ENCODE measurements around the gene CTSV. TPM values are rescaled to one million over a fixed set of nuclear protein-coding genes. Genes with fewer than 3 reads are reported as not detected.
A peak's percentile ranks its signal among the peaks of the same experiment; 100 is the strongest.
"Not testable (repeated sequence)": the region's sequence is repeated elsewhere in the genome, so short reads cannot be mapped to it uniquely, and the experiment has no call there.

Gene CTSV
- total RNA-seq (not detected in 2 replicates), polyA plus RNA-seq (not detected in 2 replicates), polyA minus RNA-seq (0.09 TPM in 1 of 2 replicates, not detected in the other)
- 0.05 TPM for total RNA-seq (2013)

GRCh38 chr9:97038611-97039513 lies at the start of gene CTSV:
Gene CTSV, minus strand, starts transcription at chr9:97039142. Its CDS starts 1,099 bp downstream, at chr9:97038043.
- Mint-ChIP-seq H3K9me3 (ENCODE audit: insufficient read depth) (no peaks in the 10 kb centered on the region), H3K27ac (no peak within 1 kb of the TSS), H3K27me3 (peaks cover 62% of the 10 kb centered on the region), H3K4me1 (peaks cover 8% of the 10 kb centered on the region), H3K4me3 (peak within 1 kb of the TSS; percentile 85)
- Histone ChIP-seq H2AFZ (ENCODE audit: insufficient read depth, low read depth, low read length, poor library complexity, severe bottlenecking) (peak within 1 kb of the TSS; percentile 85), H4K20me1 (ENCODE audit: control insufficient read depth, insufficient read depth, low read length, poor library complexity, severe bottlenecking) (no peaks in the 10 kb centered on the region), H3K79me2 (ENCODE audit: control insufficient read depth, insufficient read depth, low read length) (no peaks in the 10 kb centered on the region), H3K4me3 (ENCODE audit: control extremely low read depth in 1 of 5, extremely low read depth in 1 of 5, insufficient read depth in 1 of 5, low read depth in 2 of 5, low read length in 4 of 5) (peak within 1 kb of the TSS; percentile 14 to 74 (median 52)), H3K27ac (ENCODE audit: low read length in 2 of 2) (no peak within 1 kb of the TSS), H3K9me3 (ENCODE audit: control extremely low read depth in 1 of 3, control insufficient read depth in 2 of 3, insufficient read depth in 1 of 3, low read length in 2 of 3) (peaks cover 0 to 1% (median 0%) of the 10 kb centered on the region in 3 donors), H3K4me1 (ENCODE audit: control insufficient read depth in 2 of 2, insufficient read depth in 2 of 2, low read length in 2 of 2) (peaks cover 8 to 13% of the 10 kb centered on the region in 2 donors), H3K4me2 (replicated peaks; ENCODE audit: low read depth, low read length, poor library complexity, severe bottlenecking) (peak within 1 kb of the TSS; percentile 94), H3K9ac (ENCODE audit: low read length) (peak within 1 kb of the TSS; percentile 74), H3K36me3 (replicated peaks in 1 of 2; ENCODE audit: control extremely low read depth in 1 of 2, control insufficient read depth in 1 of 2, extremely low read depth in 1 of 2, insufficient read depth in 2 of 2, low read length in 1 of 2) (no peaks in the 10 kb centered on the region), H3K27me3 (replicated peaks in 1 of 4; ENCODE audit: control extremely low read depth in 1 of 4, control insufficient read depth in 3 of 4, insufficient read depth in 4 of 4, low read length in 3 of 4) (peaks cover 0 to 38% (median 22%) of the 10 kb centered on the region in 4 experiments)
- ATAC-seq (ENCODE audit: low read depth) (peak; percentile 95), DNase-seq (peak; percentile 75)
- intact Hi-C loops (cut with micrococcal nuclease): no loop called here
- WGBS (ENCODE audit: insufficient coverage): 4% methylated on average over 78 of the region's 80 CpGs
- no peak for TF ChIP-seq CTCF (IDR thresholded peaks at IDR 0.05)
- no peak for TF ChIP-seq EZH2 (IDR thresholded peaks at IDR 0.05; ENCODE audit: borderline replicate concordance, insufficient read depth, low read depth, low read length, poor library complexity, severe bottlenecking)
- POLR2A ChIA-PET: no interaction called here
- CTCF ChIA-PET: no interaction called here

GRCh38 chr9:97087668-97088215 lies 48.8 kb upstream of the CTSV start:
- H3K79me2 ChIP-seq (ENCODE audit: control insufficient read depth, insufficient read depth, low read length); H3K9me3 Mint-ChIP-seq (ENCODE audit: insufficient read depth); H2AFZ ChIP-seq (ENCODE audit: insufficient read depth, low read depth, low read length, poor library complexity, severe bottlenecking); H3K27ac ChIP-seq (ENCODE audit: low read length in 2 of 2); H3K4me1 ChIP-seq (ENCODE audit: control insufficient read depth in 2 of 2, insufficient read depth in 2 of 2, low read length in 2 of 2); H3K4me1 Mint-ChIP-seq; H3K27ac Mint-ChIP-seq; ATAC-seq (ENCODE audit: low read depth); H3K9ac ChIP-seq (ENCODE audit: low read length); H3K4me3 Mint-ChIP-seq; POLR2A ChIA-PET; H4K20me1 ChIP-seq (ENCODE audit: control insufficient read depth, insufficient read depth, low read length, poor library complexity, severe bottlenecking); H3K9me3 ChIP-seq (ENCODE audit: control extremely low read depth in 1 of 3, control insufficient read depth in 2 of 3, insufficient read depth in 1 of 3, low read length in 2 of 3); DNase-seq; H3K27me3 ChIP-seq (replicated peaks in 1 of 4; ENCODE audit: control extremely low read depth in 1 of 4, control insufficient read depth in 3 of 4, insufficient read depth in 4 of 4, low read length in 3 of 4); H3K36me3 ChIP-seq (replicated peaks in 1 of 2; ENCODE audit: control extremely low read depth in 1 of 2, control insufficient read depth in 1 of 2, extremely low read depth in 1 of 2, insufficient read depth in 2 of 2, low read length in 1 of 2); CTCF ChIA-PET; H3K4me3 ChIP-seq (ENCODE audit: control extremely low read depth in 1 of 5, extremely low read depth in 1 of 5, insufficient read depth in 1 of 5, low read depth in 2 of 5, low read length in 4 of 5); intact Hi-C loops (cut with micrococcal nuclease); H3K4me2 ChIP-seq (replicated peaks; ENCODE audit: low read depth, low read length, poor library complexity, severe bottlenecking): not testable (repeated sequence)
- peaks cover 45% of the 10 kb centered on the region for H3K27me3 Mint-ChIP-seq
- 85% methylated on average over 1 of the region's 3 CpGs for WGBS (ENCODE audit: insufficient coverage)

GRCh38 chr9:97084562-97084991 lies 45.6 kb upstream of the CTSV start:
- WGBS (ENCODE audit: insufficient coverage): 81% methylated on average over 3 of the region's 6 CpGs
- H3K36me3 ChIP-seq (replicated peaks in 1 of 2; ENCODE audit: control extremely low read depth in 1 of 2, control insufficient read depth in 1 of 2, extremely low read depth in 1 of 2, insufficient read depth in 2 of 2, low read length in 1 of 2); ATAC-seq (ENCODE audit: low read depth); H3K4me2 ChIP-seq (replicated peaks; ENCODE audit: low read depth, low read length, poor library complexity, severe bottlenecking); POLR2A ChIA-PET; H3K27ac Mint-ChIP-seq; intact Hi-C loops (cut with micrococcal nuclease); H3K9me3 ChIP-seq (ENCODE audit: control extremely low read depth in 1 of 3, control insufficient read depth in 2 of 3, insufficient read depth in 1 of 3, low read length in 2 of 3); H3K27ac ChIP-seq (ENCODE audit: low read length in 2 of 2); H4K20me1 ChIP-seq (ENCODE audit: control insufficient read depth, insufficient read depth, low read length, poor library complexity, severe bottlenecking); H3K79me2 ChIP-seq (ENCODE audit: control insufficient read depth, insufficient read depth, low read length); H3K9me3 Mint-ChIP-seq (ENCODE audit: insufficient read depth); H3K4me3 Mint-ChIP-seq; DNase-seq; H3K4me3 ChIP-seq (ENCODE audit: control extremely low read depth in 1 of 5, extremely low read depth in 1 of 5, insufficient read depth in 1 of 5, low read depth in 2 of 5, low read length in 4 of 5); H2AFZ ChIP-seq (ENCODE audit: insufficient read depth, low read depth, low read length, poor library complexity, severe bottlenecking); H3K9ac ChIP-seq (ENCODE audit: low read length); H3K4me1 Mint-ChIP-seq; H3K27me3 ChIP-seq (replicated peaks in 1 of 4; ENCODE audit: control extremely low read depth in 1 of 4, control insufficient read depth in 3 of 4, insufficient read depth in 4 of 4, low read length in 3 of 4); CTCF ChIA-PET; H3K4me1 ChIP-seq (ENCODE audit: control insufficient read depth in 2 of 2, insufficient read depth in 2 of 2, low read length in 2 of 2): not testable (repeated sequence)
- peaks cover 34% of the 10 kb centered on the region for H3K27me3 Mint-ChIP-seq
